GM18907 (cell line): ENCODE measurements around the gene TAF11L9.
"Not testable (repeated sequence)": the region's sequence is repeated elsewhere in the genome, so short reads cannot be mapped to it uniquely, and the experiment has no call there.

Source experiments
- ATAC-seq: cut with Tn5 transposase; IDR thresholded peaks from one replicate; pipeline ENCODE4 v1.9.1; 2021; ENCODE audit warnings: mild to moderate bottlenecking, moderate library complexity; ENCODE audit not compliant: unreplicated experiment

TAF11L9 gene

DNA sequence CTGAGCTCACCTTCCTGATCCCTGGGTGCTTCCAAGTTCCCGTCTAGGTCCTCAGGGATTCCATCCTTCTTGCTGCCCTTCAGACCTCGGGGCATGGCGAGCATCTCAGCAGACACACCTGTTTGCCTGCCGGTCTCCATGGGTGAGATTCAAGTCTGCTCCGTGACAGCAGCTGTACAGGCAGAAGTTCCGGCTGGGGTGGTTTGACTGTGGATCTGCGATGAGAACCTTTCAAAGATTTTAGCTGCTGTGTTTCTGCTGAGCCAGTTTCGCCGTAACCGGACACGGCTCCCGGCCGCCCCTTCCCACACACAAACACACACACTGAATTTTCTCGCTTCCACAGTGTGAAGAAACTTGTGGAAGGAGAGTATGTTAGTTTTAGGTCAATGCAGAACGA lies at the start of gene TAF11L9:
TAF11L9 (minus strand) TSS at position 140 of the 400 bp plus-strand sequence.
- not testable (repeated sequence) for ATAC-seq

DNA sequence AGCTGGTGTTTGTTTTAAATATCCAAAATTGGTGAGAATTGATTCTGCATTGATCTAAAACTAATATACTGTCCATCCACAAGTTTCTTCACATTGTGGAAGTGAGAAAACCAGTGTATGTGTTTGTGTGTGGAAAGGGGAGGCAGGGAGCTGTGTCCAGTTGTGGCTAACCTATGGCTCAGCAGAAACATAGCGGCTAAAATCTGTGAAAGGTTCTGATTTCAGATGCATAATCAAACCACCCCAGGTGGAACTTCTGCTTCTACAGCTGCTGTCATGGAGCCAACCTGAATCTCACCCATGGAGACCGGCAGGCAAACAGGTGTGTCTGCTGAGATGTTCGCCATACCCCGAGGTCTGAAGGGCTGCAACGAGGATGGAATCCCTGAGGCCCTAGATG lies 40.0 kb upstream of the TAF11L9 start, which contains the start of gene TAF11L14:
TAF11L14 (plus strand) TSS at position 301 of the 400 bp plus-strand sequence.
- ATAC-seq = no peak

DNA sequence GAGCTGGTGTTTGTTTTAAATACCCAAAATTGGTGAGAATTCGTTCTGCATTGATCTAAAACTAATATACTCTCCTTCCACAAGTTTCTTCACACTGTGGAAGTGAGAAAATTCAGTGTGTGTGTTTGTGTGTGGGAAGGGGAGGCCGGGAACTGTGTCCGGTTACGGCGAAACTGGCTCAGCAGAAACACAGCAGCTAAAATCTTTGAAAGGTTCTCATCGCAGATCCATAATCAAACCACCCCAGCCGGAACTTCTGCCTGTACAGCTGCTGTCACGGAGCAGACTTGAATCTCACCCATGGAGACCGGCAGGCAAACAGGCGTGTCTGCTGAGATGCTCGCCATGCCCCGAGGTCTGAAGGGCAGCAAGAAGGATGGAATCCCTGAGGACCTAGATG lies 37.6 kb upstream of the TAF11L9 start, which contains the start of gene TAF11L13:
TAF11L13 (plus strand) TSS at position 301 of the 400 bp plus-strand sequence.
- not testable (repeated sequence) for ATAC-seq

DNA sequence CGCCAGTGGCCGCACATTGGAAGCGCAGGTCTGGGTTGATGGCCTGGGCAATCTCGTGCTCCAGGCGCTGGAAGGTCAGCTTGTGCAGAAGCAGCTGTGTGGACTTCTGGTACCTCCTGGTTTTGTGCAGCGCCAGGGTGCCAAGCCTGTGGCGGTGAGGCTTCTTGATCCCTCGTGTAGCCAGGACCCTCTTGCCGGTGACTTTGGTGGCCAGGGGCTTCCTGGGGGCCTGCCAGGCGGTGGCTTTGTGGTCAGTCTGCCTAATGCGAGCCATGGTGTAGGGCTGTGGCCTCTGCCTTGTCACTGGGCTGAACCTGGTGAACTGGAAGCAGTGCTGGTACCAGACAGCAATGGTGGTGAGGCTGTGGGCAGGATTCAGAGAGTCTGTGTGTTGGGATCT lies 31.5 kb upstream of the TAF11L9 start:
- ATAC-seq = no peak

DNA sequence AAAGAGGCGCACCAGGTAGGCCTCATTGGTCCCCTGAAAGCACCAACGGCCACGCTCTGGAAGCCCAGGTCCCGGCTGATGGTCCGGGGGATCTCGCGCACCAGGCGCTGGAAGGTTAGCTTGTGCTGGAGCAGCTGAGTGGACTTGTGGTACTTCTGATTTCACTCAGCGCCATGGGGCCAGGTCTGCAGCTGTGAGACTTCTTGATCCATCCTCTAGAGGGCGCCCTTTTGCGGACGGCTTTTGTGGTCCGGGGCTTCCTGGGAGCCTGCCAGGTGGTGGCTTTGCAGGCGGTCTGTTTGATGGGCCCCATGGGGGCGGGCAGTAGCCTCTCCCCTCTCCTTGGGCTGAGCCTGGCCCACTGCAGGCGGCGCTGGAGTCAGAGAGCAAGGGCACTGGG lies 26.4 kb upstream of the TAF11L9 start:
- ATAC-seq = no peak

DNA sequence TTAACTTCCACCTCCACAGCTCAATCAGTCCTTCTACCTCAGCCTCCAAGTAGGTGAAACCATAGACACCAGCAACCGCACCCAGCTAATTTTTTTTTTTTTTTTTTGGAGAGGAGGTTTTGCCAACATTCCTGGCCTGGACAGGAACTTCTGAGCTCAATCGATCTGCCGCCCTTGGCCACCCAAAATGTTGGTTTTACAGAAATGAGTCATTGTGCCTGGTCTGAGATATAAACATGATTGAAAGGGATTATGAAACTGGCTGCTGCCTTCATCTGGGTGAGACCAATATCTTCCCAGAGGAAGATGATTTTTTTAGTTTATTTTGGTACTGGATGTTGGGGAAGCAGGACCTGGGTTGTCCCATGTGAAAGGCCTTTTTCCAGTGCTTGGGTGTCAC lies 25.2 kb upstream of the TAF11L9 start:
- no peak for ATAC-seq

DNA sequence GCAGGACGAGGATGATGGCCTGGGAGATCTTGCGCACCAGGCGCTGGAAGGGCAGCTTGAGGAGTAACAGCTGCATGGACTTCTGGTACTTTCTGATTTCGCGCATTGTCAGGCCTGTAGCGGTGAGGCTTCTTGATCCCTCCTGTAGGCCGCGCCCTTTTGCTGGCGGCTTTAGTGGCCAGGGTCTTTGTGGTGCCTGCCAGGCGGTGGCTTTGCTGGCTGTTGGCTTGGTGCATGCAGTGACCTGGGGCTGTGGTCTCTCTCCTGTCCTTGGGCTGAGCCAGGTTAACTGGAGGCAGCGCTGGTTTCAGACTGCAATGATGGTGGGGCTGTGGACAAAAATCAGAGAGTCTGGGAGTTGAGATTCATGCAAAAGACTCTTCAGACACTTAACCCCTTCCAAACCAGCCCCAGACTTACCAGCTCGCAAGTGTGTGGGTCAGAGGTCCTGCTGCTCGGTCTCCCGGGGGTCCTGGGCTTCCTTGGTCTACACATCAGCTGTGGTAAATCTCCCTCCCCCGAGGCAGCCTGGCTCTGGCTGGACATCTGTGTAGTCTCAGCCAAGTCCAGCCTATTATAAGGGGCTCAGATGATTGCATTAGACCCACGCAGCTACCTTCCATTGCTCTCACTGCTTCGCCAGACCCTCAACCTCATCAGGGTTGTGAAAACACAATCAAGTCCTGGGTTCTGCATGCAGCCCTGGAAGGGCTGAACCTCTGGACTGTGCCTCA lies 20.8 kb upstream of the TAF11L9 start:
- no peak for ATAC-seq

DNA sequence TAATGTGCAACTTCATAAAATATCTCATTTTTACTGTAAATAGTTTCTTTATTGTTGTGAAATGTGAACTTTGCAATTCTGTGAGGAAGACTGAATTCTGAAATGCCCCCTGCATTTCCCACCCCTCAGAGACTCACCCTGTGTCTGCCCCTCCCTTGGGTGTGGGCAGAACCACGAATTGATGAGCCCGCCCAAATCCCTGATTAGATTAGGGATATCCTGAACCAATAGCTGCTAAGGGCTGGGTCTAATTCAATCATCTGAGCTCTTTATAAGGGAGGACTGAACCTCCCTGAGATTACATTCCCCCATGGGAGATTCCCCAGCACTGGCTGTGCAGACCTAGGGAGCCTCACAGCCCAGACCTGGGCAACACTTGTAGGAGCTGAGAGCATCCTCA lies 15.9 kb upstream of the TAF11L9 start, which contains the start of gene TAF11L12:
TAF11L12 (plus strand) TSS at position 301 of the 400 bp plus-strand sequence.
- ATAC-seq = not testable (repeated sequence)

DNA sequence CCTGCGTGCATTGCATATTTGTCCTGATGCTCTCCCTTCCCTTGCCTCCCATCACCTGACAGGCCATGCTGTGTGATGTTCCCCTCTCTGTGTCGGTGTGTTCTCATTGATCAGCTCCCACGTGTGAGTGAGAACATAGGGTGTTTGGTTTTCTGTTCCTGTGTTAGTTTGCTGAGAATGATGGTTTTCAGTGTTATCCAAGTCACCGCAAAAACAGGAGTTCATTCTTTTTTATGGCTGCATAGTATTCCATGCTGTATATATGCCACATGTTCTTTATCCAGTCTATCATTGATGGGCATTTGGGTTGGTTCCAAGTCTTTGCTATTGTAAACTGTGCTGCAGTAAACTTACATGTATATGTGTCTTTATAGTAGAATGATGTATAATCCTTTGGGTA lies 13.3 kb upstream of the TAF11L9 start:
- not testable (repeated sequence) for ATAC-seq

DNA sequence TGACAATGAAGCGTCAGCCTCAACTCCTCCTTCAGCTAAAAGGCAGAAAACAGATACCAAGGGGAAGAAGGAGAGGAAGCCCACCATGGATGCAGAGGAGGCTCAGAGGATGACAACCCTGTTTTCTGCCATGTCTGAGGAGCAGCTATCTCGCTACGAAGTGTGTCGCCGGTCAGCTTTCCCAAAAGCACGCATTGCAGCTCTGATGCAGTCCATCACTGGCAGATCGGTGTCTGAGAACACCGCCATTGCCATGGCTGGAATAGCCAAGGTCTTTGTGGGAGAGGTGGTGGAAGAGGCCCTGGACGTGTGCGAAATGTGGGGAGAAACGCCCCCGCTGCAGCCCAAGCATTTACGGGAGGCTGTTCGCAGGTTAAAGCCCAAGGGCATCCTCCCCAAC lies 10.8 kb upstream of the TAF11L9 start:
- no peak for ATAC-seq

DNA sequence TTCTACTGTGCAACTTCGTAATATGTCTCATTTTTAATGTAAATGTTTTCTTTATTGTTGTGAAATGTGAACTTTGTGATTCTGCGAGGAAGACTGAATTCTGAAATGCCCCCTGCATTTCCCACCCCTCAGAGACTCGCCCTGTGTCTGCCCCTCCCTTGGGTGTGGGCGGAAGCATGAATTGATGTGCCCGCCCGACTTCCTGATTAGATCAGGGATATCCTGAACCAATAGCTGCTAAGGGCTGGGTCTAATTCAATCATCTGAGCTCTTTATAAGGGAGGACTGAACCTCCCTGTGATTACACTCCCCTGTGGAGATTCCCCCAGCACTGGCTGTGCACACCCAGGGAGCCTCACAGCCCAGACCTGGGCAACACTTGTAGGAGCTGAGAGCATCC lies 9.7 kb upstream of the TAF11L9 start, which contains the start of gene TAF11L11:
TAF11L11 (plus strand) TSS at position 304 of the 400 bp plus-strand sequence.
- ATAC-seq = not testable (repeated sequence)

DNA sequence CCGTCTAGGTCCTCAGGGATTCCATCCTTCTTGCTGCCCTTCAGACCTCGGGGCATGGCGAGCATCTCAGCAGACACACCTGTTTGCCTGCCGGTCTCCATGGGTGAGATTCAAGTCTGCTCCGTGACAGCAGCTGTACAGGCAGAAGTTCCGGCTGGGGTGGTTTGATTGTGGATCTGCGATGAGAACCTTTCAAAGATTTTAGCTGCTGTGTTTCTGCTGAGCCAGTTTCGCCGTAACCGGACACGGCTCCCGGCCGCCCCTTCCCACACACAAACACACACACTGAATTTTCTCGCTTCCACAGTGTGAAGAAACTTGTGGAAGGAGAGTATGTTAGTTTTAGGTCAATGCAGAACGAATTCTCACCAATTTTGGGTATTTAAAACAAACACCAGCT lies 3.5 kb upstream of the TAF11L9 start, which contains the start of gene TAF11L10:
TAF11L10 (minus strand) TSS at position 101 of the 400 bp plus-strand sequence.
- not testable (repeated sequence) for ATAC-seq

DNA sequence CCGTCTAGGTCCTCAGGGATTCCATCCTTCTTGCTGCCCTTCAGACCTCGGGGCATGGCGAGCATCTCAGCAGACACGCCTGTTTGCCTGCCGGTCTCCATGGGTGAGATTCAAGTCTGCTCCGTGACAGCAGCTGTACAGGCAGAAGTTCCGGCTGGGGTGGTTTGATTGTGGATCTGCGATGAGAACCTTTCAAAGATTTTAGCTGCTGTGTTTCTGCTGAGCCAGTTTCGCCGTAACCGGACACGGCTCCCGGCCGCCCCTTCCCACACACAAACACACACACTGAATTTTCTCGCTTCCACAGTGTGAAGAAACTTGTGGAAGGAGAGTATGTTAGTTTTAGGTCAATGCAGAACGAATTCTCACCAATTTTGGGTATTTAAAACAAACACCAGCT lies 3.3 kb downstream of the TAF11L9 start, which contains the start of gene TAF11L8:
TAF11L8 (minus strand) TSS at position 101 of the 400 bp plus-strand sequence.
- not testable (repeated sequence) for ATAC-seq

DNA sequence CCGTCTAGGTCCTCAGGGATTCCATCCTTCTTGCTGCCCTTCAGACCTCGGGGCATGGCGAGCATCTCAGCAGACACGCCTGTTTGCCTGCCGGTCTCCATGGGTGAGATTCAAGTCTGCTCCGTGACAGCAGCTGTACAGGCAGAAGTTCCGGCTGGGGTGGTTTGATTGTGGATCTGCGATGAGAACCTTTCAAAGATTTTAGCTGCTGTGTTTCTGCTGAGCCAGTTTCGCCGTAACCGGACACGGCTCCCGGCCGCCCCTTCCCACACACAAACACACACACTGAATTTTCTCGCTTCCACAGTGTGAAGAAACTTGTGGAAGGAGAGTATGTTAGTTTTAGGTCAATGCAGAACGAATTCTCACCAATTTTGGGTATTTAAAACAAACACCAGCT lies 8.5 kb downstream of the TAF11L9 start, which contains the start of gene TAF11L7:
TAF11L7 (minus strand) TSS at position 101 of the 400 bp plus-strand sequence.
- not testable (repeated sequence) for ATAC-seq
